GM19043 (cell line): ENCODE results near the gene ITPKB.
A peak's percentile ranks its signal among the peaks of the same experiment; 100 is the strongest.
"Not testable (repeated sequence)": the region's sequence is repeated elsewhere in the genome, so short reads cannot be mapped to it uniquely, and the experiment has no call there.

Experiments used
- ATAC-seq: cut with Tn5 transposase; IDR thresholded peaks from one replicate; pipeline ENCODE4 v1.9.1; 2021; ENCODE audit warnings: low read depth; ENCODE audit not compliant: unreplicated experiment

The ITPKB gene

DNA sequence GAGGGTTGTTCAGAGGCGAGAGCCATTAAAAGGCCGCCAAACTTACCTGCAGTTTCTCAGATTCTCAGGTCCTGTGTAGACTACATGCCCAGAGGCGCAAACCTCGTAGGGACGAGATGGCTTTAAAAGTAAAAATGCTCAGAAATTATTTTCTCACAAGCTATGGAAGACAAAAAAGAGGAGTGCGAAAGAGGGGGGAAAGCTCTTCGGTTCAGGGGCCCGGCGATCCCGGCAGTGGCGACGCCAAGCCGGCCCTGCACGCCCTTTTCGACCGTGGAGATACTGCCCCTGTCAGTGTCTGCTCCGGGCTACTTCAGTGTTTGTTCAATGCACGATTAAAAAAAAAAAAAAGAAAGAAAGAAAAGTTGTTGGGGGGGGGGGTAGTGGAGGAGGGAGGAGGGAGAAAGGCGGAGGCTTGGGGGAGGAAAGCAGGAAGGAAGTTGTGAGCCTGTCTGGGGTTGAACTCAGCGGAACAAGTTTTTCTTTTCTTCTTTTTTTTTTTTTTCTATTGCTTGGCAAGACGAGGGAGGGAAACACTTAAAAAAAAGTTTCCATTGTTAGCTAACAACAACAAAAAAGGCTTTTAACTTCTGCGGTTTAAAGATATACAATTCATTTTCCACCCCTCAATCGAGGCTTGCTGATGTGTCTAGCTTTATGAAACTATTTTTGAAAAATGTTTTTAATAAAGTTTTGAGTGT lies at the start of gene ITPKB:
Gene ITPKB, minus strand, starts transcription at position 288 of the 701 bp plus-strand sequence. CDS start 1,824 bp downstream, outside the sequence.
- ATAC-seq = peak; percentile 21

DNA sequence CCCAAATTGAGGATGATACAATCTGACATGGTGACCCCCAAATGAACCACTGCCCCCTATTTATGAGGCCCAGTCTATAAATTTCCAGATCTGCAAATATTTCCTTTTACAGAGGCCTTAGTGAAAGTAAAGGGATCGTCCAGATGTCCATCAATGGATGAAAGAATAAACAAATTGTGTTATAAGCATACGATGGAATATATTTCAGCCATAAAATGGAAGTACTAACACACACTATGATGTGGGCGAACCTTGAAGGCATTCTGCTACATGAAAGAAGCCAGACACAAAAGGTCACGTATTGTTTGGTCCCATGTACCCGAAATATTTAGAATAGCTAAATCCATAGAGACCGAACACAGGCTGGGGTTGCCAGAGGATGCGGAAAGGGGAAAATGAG lies 48.6 kb upstream of the ITPKB start:
- ATAC-seq = no peak

DNA sequence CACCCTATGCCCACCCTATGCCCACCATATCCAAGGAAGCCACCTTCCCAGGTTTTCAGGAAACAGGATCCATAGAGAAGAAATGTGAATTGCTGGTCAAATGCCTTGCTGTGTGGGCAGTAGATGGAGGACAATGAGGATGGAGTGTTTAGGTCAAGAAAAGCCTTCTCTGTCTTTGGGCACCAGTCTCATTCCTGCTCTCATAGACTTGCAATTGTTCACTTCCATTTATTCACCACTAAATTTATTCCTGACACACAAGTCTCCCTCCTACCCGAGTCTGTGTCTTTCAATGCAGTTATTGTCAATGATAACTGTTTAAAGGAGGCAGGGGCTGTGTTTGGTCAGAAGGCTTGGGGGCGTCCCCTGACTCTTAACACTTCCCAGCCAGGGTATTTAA lies 48.0 kb upstream of the ITPKB start:
- ATAC-seq = no peak

DNA sequence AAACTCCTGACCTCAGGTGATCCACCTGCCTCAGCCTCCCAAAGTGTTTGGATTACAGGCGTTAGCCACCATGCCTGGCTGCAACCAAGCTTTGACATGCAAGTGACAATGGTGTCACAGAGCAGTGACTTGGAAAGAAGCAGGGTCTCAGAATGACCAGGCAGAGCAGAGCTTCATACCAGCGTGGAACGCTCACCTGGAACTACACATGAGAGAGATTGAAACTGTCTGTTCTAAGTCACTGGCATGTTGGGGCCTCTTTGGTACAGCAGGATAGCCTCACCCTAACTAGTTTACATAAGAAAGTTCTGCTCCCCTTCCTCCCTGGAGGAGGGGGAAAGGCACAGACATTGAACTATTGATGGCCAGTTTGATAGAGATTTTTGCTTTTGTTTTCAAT lies 47.5 kb upstream of the ITPKB start:
- peak; percentile 84 for ATAC-seq

DNA sequence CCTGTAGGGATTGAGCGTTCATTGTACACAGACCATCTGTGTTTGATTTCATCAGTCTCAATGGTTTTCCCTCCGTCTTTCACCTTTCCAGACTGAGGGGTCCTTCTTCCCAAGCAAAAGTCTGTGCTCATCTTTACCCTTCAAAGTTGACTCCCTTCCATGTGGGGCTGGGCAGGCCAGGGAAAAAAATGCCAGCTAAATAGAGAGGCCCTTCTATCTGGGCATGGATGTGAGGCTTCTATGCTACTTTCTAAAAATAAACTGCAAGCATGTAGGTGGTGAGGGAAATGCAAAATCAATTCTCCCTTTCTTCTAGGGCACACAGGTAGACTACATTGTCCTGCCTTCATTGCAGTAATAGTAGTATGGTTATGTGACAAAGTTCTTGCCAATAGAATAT lies 46.7 kb upstream of the ITPKB start:
- no peak for ATAC-seq

DNA sequence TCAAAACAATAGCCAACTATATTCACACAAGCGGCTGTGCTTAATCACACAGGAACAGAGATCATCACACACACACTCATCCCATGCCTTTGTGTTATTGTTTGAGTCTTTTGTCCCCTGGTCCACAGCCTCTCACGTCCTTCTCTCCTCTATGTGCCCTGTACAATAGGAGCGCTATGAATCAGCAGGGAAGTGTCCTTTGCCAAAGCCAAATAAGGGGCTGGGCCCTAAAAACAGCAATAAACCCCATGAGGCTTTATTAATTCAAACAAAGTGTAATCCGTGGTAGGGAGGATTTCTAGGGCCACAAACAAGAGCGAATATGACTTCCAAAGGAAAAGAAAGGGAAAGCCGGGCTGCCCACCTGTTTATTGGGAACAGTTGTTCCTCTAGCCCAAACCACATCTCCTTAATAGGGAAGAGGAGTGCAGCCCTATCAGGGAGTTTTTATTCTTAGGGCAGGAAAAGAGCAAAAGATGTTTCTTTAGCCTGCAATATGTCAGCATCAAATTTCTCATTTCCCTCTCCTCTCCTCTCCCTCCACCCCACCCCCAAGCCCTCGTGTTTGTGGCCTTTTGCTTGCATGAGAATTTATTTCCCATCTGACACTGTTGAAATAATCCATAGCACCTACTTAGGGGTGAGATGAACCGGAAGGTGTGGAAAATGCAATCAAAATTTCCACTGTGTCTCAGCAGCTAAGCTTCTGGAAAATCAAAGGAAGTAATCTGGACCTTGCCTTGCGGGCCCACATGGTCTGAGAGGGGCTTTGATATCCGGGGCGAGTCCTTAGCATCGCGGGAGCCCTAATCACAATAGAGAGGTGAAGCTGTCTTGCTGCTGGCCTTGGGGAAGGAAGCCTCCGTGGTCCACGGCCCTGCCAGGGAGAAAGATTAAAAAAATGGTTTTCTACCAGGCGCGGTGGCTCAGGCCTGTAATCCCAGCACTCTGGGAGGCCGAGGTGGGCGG lies 45.3 kb upstream of the ITPKB start:
- no peak for ATAC-seq

DNA sequence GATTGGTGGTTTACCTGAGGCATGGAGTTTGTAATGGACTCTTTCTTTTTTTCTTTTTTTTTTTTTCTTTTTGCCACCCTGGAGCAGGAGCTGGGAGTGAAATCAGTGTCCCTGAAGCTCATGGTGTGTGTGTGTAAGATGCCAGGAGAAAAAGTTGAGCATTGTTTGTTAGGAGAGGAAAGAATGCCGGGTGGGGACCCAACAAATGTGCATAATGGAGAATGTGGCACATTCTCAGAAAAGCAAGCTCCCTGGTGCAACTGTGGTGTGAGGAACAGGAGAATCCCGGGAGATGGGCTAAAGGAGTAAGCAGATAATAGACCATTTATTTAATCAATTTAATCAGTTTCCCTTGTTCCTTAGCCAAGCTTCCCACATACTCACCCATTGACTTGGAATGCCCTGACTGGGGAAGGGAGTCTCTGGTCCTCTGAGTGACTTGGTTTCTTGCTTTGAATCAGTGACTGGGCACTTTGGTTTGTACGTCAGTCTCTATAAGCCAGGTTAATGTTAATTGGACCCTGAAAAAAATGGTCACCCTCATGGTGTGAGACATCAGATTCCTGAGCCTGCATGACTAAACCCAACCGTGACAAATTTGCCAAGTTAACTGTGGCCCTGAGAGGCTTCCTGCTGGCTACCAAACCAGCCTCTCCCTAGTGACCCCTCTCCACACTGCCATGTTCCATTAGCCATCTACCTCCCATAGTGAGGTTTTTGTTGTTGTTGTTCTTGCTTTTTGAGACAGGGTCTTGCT lies 43.9 kb upstream of the ITPKB start:
- no peak for ATAC-seq

DNA sequence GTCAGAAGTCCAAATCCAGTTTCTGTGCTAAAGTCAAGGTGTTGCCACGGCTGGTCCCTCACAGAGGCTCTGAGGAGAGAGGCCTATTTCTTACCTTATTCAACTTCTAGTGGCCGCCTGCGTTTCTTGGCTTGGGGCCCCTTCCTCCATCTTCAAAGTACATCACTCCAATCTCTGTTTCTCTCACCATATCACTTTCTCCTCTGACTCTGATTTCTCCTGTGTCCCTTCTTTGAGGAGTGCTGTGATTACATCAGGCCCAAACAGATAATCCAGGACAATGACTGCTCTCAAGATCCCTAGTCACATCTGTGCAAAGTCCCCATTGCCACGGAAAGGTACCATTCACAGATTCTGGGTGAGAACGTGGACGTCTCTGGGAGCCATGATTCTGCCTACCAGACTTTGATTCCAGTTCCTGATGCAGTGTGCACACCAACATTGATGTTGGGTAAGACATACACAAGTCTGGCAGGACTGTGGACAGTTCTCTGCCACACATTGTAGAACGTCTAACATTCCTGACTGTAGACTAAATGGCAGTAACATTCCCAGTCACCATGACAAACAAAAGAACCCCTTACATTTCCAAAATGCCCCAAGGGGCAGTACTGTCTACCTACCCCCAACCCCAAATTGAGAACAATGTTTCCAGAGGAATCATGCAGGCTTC lies 43.0 kb upstream of the ITPKB start:
- ATAC-seq = no peak

DNA sequence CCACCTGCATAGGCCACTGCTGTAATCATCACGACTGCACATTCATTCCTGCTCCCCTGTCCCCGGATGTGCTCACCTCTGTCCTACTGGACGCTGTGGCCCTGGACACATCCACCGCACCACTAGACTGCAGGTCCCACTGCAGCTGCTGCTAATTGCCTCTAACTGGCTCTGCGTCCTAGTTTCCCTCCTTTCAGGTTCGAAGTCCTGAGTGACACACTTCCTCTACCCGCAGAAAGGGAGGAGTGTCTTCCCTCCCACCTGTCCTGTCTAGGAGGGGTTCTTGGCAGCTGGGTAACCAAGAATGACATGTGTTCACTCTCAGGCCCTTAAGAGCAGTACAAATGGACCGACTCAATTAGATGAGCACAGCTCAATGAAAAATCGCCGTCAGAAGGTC lies 40.5 kb upstream of the ITPKB start:
- ATAC-seq = no peak

DNA sequence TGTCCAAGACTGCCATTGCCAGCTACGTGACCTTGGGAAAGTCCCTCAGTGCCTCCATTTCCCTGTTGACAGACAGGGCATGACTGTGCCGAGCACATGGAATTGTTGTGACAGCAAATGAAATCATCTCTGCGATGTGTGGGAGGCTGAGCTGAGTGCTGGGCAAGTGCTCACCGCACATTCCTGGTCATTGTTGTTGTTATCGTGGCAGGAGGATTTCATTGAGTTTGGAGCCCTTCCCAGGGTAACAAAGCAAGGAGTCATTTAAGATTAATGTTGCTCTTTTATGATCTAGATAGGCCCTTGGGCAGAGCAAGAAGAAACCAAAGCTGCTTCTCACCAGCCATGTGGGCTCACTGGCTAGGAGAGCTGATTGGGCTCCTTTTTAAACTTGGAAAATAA lies 39.6 kb upstream of the ITPKB start:
- ATAC-seq = no peak

DNA sequence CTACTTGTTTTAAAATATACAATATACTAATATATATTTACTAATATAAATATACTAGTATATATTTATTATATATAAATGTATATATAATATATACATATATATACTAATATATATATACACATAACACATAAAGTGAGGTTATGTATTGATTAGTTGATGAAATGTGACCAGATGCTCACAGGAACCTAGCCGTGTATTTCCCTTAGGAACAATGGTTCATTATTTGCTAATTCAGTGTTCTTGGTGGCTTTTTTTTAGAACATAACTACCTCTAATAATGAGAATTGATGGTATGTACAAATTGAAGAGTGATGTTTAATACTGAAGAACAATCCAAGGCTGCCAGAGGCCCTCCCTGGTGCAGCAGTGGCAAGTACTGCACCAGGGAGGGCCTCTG lies 37.9 kb upstream of the ITPKB start:
- no peak for ATAC-seq

DNA sequence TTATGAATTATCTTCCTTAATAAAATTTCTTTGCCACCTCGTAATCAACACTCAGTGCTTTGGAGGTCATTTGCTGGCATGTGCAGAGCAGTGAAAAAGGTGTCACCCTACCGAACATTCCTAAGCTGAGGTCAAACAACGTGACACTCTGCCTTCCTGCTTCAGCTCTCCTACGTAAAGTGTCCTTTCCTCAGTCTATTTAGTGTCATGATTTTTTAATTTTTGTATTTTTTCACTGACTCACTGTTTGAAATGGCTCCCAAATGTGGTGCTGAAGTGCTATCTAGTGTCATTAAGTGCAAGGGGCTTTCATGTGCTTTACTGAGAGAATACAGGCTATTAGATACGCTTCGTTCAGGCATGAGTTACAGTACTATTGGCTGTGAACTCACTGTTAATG lies 37.0 kb upstream of the ITPKB start:
- no peak for ATAC-seq

DNA sequence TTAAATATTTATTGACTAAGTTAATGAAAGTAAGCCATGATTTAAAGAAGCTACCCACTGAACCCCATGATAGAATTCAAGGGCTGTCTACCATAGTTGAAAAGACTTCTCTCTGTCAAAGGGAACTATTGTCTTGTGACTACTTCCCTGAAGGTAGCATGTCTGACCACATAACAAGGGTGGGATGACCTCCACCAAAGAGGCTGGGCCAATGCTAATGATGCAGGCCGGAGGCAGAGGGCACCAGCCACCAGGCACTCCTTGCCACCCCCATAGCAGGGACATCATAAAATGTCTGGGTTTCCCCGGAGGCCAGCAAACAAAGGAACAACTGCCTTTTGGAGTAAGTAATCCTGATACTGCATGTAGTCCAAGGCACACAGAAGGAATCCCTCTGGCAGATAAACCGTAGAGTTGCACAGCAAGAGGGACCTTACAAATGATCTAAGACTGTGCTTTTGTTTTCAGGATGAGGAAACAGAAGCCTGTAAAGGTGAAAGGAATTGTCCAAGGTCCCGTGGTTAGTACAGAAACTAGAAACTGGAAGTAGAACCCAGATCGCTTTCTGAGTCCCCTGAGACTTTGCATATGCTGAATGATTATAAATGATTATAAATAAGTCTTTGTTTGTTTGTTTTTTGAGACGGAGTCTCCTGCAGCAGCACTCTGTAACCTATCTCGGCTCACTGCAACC lies 33.5 kb upstream of the ITPKB start:
- peak; percentile 86 for ATAC-seq

DNA sequence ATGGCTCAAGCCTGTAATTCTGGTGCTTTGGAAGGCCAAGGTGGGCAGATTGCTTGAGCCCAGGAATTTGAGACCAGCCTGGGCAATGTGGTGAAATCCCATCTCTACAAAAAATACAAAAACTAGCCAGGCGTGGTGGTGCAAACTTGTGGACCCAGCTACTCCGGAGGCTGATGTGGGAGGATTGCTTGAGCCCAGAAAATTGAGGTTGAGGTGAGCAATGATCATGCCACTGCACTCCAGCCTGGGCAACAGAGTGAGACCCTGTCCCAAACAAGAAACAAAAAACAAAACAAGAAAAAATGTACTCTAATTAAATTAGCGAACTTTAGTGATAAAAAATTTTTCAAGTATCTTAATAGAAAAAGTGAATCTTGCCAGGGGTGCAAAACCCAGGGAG lies 28.1 kb upstream of the ITPKB start:
- not testable (repeated sequence) for ATAC-seq

DNA sequence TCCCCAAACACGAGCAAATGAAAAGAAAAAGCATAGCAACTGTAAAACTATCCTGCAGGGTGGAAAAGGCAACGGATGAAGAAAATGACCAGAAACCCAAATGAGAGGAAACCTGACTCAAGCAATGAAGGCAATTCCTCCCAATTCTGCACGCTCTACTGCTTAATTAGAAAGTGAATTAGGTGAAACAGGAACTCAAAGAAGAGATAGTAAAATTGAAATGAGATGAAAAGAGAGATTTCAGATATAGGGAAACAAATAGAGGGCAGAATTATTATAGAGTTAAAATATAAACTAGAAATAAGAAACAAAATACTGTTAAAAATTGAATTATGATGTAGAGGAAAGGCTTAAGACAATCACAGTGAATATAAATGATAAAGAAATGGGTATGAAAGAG lies 27.5 kb upstream of the ITPKB start:
- no peak for ATAC-seq

DNA sequence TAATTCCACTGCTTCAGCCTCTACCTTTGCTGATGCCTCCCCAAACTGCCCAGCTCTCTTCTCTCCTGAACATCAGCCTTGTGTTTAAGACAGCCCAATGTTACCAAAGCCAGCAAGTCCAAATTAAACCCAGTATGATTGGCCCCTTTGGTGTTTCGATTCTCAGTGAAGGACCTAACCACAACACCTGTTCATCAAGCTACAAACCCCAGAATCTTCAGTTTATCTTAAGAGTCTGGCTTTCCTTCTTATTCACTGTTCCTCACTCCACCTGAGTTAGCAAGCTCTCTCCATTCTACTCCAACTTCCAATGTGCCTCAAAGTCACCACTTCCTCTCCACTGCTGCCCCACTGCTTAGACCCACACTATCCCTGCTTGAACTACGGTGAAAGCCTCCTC lies 25.5 kb upstream of the ITPKB start:
- ATAC-seq = peak; percentile 84

DNA sequence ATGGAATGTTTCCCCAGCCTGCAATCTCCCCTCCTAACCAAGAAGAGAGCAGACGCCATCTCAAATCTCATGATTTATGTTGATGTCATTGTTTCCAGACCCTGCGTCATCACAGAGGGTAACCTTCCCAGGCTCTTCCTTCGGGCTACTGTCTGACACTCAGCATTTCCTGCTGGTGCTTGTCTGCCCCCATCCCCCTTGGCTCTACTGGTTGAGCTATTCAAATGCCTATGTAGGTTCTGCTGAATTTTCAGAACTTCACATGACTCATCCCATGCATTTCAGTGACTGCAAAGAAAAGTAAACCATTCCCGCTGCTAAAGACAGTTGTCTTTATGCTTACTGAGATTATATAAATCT lies 24.8 kb upstream of the ITPKB start:
- no peak for ATAC-seq

DNA sequence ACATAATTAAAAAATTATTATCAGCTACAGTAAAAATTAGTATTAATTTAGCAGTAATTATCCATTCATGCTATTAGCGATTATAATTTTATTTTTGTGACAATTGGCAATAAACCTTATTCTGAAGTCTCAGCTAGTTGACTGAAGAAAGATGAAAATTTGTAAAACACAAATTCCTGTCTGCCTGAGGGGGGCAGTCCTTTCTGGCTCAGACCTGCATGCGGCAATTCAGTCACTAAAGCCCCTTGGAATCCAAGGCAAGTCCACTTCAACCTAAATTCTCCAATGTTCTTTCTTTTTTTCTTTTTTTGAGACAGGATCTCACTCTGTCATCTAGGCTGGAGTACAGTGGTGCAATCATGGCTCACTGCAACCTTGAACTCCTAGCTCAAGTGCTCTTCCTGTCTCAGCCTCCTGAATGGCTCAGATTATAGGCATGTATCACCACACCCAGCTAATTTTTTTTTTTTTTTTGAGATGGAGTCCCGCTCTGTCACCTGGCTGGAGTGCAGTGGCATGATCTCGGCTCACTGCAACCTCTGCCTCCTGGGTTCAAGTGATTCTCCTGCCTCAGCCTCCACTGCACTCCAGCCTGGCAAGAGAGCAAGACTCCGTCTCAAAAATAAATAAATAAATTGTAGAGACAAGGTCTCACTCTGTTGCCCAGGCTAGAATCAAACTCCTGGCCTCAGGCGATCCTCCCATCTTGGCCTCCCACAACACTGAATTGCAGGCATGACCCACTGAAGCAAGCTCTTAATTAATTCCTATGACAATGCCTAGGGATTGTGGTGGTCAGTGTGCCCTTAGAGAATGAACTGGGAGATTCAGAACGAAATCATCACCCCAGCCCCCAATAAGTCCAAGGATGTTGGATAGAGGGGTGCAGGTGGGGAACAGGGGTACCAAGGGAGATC lies 24.2 kb upstream of the ITPKB start:
- no peak for ATAC-seq

DNA sequence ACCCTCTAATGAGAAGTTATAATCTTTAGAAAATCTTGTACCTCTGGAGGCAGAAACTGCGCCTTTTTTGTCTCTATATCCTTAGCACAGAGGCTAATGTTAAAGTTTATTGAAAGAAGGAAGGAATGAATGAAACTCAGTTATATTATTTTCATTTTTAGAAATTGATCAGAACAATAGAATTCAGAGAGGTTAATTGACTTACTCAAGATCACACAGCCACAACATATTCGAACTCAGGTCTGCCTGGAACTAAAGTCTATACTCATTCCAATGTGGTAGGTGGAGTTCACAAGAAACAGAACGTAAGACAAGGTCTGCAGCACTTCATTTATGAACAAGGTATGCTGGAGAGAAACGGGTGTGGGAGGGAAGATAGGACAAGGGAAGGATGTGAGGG lies 23.0 kb upstream of the ITPKB start:
- ATAC-seq = no peak
